GM23248 (cell line): Measurements from ENCODE around the gene USP24. TPM values are rescaled to one million over a fixed set of nuclear protein-coding genes. Genes with fewer than 3 reads are reported as not detected.
"Not testable (repeated sequence)": the region's sequence is repeated elsewhere in the genome, so short reads cannot be mapped to it uniquely, and the experiment has no call there.

Experiments used
- DNase-seq: peaks from one replicate; pipeline ENCODE4 v3.0.0-alpha.2; 2015
- H2AFZ ChIP-seq: fragments of 200-600 bp; sonication (generic); 2 replicates; pipeline ENCODE4 v1.6.1; 2016; ENCODE audit warnings: antibody characterized with exemption
- H3F3A ChIP-seq: fragments of 200-600 bp; sonication (generic); 2 replicates; pipeline ENCODE4 v1.6.1; 2016; ENCODE audit warnings: mild to moderate bottlenecking, antibody characterized with exemption, mixed run types; ENCODE audit not compliant: insufficient read depth
- H3K27ac ChIP-seq: fragments of 200-600 bp; sonication (generic); 2 replicates; pipeline ENCODE4 v1.5.1; 2016; ENCODE audit warnings: mild to moderate bottlenecking
- H3K27me3 ChIP-seq: fragments of 200-600 bp; sonication (generic); replicated peaks from 2 replicates; pipeline ENCODE4 v1.6.1; 2016; ENCODE audit warnings: mild to moderate bottlenecking; ENCODE audit not compliant: insufficient read depth
- H3K36me3 ChIP-seq: fragments of 200-600 bp; sonication (generic); 2 replicates; pipeline ENCODE4 v1.6.1; 2016; ENCODE audit warnings: low read depth, mild to moderate bottlenecking
- H3K4me1 ChIP-seq: fragments of 200-600 bp; sonication (generic); 2 replicates; pipeline ENCODE4 v1.6.1; 2016; ENCODE audit warnings: mild to moderate bottlenecking; ENCODE audit not compliant: insufficient read depth
- H3K4me2 ChIP-seq: fragments of 200-600 bp; sonication (generic); one replicate; pipeline ENCODE4 v1.6.1; 2016; ENCODE audit warnings: mild to moderate bottlenecking; ENCODE audit not compliant: unreplicated experiment
- H3K4me3 ChIP-seq: fragments of 200-600 bp; sonication (generic); 2 replicates; pipeline ENCODE4 v1.5.1; 2016; ENCODE audit warnings: mild to moderate bottlenecking
- H3K79me2 ChIP-seq: fragments of 200-600 bp; sonication (generic); 2 replicates; pipeline ENCODE4 v1.6.1; 2016; ENCODE audit warnings: mild to moderate bottlenecking; ENCODE audit not compliant: insufficient read depth
- H3K9ac ChIP-seq: fragments of 200-600 bp; sonication (generic); 2 replicates; pipeline ENCODE4 v1.6.1; 2016; ENCODE audit warnings: mild to moderate bottlenecking
- H3K9me2 ChIP-seq: fragments of 200-600 bp; sonication (generic); 2 replicates; pipeline ENCODE4 v1.6.1; 2016; ENCODE audit warnings: mixed run types, mild to moderate bottlenecking, moderate library complexity; ENCODE audit not compliant: insufficient read depth
- H3K9me3 ChIP-seq: fragments of 200-600 bp; sonication (generic); one replicate; pipeline ENCODE4 v1.6.1; 2017; ENCODE audit warnings: low read depth
- H4K20me1 ChIP-seq: fragments of 200-600 bp; sonication (generic); 2 replicates; pipeline ENCODE4 v1.6.0; 2016; ENCODE audit not compliant: insufficient read depth
- EZH2 ChIP-seq: fragments of 200-600 bp; sonication (generic); IDR thresholded peaks from 2 replicates; pipeline ENCODE4 v1.6.1; 2018; ENCODE audit warnings: antibody characterized with exemption, mild to moderate bottlenecking; ENCODE audit not compliant: insufficient read depth, poor library complexity, severe bottlenecking
- EZH2phosphoT487 ChIP-seq: fragments of 200-600 bp; sonication (generic); IDR thresholded peaks from 2 replicates; pipeline ENCODE4 v1.6.1; 2018; ENCODE audit warnings: antibody characterized with exemption, moderate library complexity, mild to moderate bottlenecking, low read depth; ENCODE audit not compliant: insufficient read depth
- WGBS, 2 experiments: methylation state at CpG; one replicate each; pipeline ENCODE4 v1.1.6; 2015 to 2017; ENCODE audit warnings: low lambda C conversion rate in 2 of 2, low coverage in 1 of 2; ENCODE audit errors: missing lambda C conversion rate in 2 of 2; 5-methylcytosine and 5-hydroxymethylcytosine counted together
- in situ Hi-C: fragments of 300-500 bp; cut with MboI; formaldehyde crosslinking; loops from 2 replicates; pipeline ENCODE4 v1.15.0; 2020
- polyA plus RNA-seq: library from polyadenylated mRNA; unstranded; fragments of >200 nt; fragmentation: Nextera tagmentation; extraction: Ambion mirVana; gene quantifications from 2 replicates; pipeline ENCODE4 v1.2.1, GENCODE V29; 2016
- total RNA-seq: library from RNA; depleted of rRNA; stranded (reverse); fragments of >200 nt; shearing (Covaris generic); gene quantifications from 2 replicates; pipeline ENCODE4 v1.2.3, GENCODE V29; 2014

The USP24 gene
- total and polyA plus RNA-seq, 2 experiments from 2014 or later: 3.3 to 16.3 TPM

DNA sequence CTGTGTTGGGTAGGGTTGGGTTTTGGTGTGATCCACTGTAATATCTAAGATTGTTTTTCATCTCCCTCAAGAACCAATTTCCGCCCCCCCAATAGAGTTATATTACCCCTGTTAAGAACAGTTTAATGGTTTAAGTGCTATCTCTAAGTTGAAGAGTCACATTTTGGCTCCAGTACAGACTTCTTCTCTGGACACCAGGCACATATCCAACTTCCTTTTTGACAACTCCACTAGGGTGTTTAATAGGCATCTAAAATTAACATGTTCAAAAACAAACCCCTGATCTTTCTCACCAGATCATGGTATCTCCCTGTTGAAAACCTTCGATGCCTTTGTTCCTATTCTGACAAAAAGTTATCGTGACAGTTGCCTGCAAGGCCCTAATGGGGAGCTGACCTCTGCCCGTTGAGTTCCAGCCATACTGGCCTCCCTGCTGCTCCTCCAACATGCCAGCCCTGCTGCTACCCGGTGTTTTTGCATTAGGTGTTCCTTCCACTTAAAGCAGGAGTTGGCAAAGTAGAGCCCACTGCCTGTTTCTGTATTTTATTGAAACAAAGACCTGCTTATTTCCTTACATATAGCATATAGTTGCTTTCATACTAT lies 18.6 kb downstream of the USP24 start:
- in situ Hi-C loops: no loop called here
- Histone ChIP-seq H3K79me2 (peaks cover 98% of the 10 kb centered on the region), H3K9me2 (no peaks in the 10 kb centered on the region), H3K4me1 (peaks cover 10% of the 10 kb centered on the region), H3K4me3 (no peak overlapping the region), H2AFZ (no peak overlapping the region), H3K9me3 (no peaks in the 10 kb centered on the region), H3F3A (peaks cover 7% of the 10 kb centered on the region; the same call in 1 of the 2 replicates), H3K27me3 (no peaks in the 10 kb centered on the region), H3K9ac (no peak overlapping the region), H3K36me3 (no peaks in the 10 kb centered on the region), H3K4me2 (no peak overlapping the region), H4K20me1 (peaks cover 9% of the 10 kb centered on the region; the same call in 1 of the 2 replicates), H3K27ac (no peak overlapping the region)
- TF ChIP-seq EZH2phosphoT487 (no peak), EZH2 (no peak)
- DNase-seq: peak; percentile 24
- WGBS, 2 experiments: 97 to 98% methylated on average over 5 of the region's 5 CpGs

- no peak overlapping the region for H3K4me2 ChIP-seq
- peak overlapping the region; percentile 10; the same call in 1 of the 2 replicates for H3K27ac ChIP-seq
- H2AFZ ChIP-seq: no peak overlapping the region
- no peaks in the 10 kb centered on the region for H3K27me3 ChIP-seq
- peaks cover 14% of the 10 kb centered on the region for H3K4me1 ChIP-seq
- no peak overlapping the region for H3K4me3 ChIP-seq
- 96 to 99% methylated on average over 3 of the region's 3 CpGs for WGBS, 2 experiments
- H3K9me2 ChIP-seq: no peaks in the 10 kb centered on the region
- peak; percentile 69 for DNase-seq
- H3K36me3 ChIP-seq: no peaks in the 10 kb centered on the region
- H3K9ac ChIP-seq: no peak overlapping the region
- peaks cover 7% of the 10 kb centered on the region; the same call in 1 of the 2 replicates for H3F3A ChIP-seq
- peaks cover 5% of the 10 kb centered on the region; the same call in 1 of the 2 replicates for H4K20me1 ChIP-seq
- TF ChIP-seq EZH2 (no peak), EZH2phosphoT487 (no peak)
- H3K79me2 ChIP-seq: peaks cover 99% of the 10 kb centered on the region
- no peaks in the 10 kb centered on the region for H3K9me3 ChIP-seq
- in situ Hi-C loops: no loop called here
Observed at GRCh38 chr1:55195521-55196233, 19.5 kb downstream of the USP24 start.

DNA sequence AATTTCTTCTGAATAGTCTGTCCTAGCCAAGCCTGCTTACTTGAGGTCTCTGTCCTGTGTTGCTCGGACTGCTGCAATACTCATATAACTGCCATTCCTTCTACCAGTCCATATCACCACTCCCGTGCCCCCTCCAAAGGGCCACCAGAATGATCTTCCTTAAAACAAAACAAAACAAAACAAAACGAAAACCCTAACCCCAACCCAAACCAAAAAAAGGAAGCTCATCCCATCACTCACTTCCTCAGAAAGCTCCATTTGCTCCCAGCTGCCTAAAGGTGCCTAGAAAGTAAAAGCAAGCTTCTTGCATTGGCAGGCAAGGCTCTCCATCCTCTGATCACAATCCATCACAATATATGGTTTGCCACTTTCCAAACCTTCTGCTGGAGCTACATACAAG lies 20.3 kb downstream of the USP24 start:
- Histone ChIP-seq H3K79me2 (peaks cover 99% of the 10 kb centered on the region), H3K27ac (no peak overlapping the region), H3F3A (peaks cover 7% of the 10 kb centered on the region; the same call in 1 of the 2 replicates), H3K36me3 (no peaks in the 10 kb centered on the region), H3K9me3 (no peaks in the 10 kb centered on the region), H3K27me3 (no peaks in the 10 kb centered on the region), H2AFZ (no peak overlapping the region), H3K4me1 (peaks cover 14% of the 10 kb centered on the region), H3K9ac (no peak overlapping the region), H3K4me2 (no peak overlapping the region), H3K4me3 (no peak overlapping the region), H4K20me1 (peaks cover 4% of the 10 kb centered on the region; the same call in 1 of the 2 replicates), H3K9me2 (no peaks in the 10 kb centered on the region)
- in situ Hi-C loops: no loop called here
- DNase-seq: no peak
- TF ChIP-seq EZH2phosphoT487 (no peak), EZH2 (no peak)
- WGBS, 2 experiments: 95 to 100% methylated on average over 3 of the region's 3 CpGs

DNA sequence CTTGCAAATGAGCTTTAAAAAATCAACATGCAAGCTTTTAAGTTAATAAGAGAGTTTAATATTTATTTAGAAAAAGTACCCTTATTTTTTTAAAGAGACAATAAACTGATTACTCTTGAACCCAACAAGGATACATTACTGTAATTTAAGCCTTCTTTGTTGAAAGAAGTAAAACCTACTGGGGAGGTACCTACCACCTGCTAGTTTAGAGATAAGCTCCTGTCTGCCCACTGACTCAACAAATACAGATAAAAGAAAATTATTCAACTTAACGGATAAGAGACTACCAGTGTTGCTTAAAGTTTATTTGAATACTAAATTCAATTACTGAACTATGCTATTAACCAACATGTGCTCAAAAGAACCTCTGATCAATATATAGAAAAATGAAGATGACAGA lies 23.1 kb downstream of the USP24 start:
- no peaks in the 10 kb centered on the region for H3K27me3 ChIP-seq
- no peak overlapping the region for H2AFZ ChIP-seq
- peaks cover 5% of the 10 kb centered on the region; the same call in 1 of the 2 replicates for H4K20me1 ChIP-seq
- H3K9ac ChIP-seq: no peak overlapping the region
- no peak for DNase-seq
- 94 to 100% methylated on average over 1 of the region's 1 CpG for WGBS, 2 experiments
- H3K4me1 ChIP-seq: peaks cover 12% of the 10 kb centered on the region
- H3K9me2 ChIP-seq: no peaks in the 10 kb centered on the region
- H3K79me2 ChIP-seq: peaks cover 99% of the 10 kb centered on the region
- H3K27ac ChIP-seq: no peak overlapping the region
- H3K9me3 ChIP-seq: no peaks in the 10 kb centered on the region
- H3K4me2 ChIP-seq: no peak overlapping the region
- in situ Hi-C loops: no loop called here
- H3F3A ChIP-seq: peaks cover 7% of the 10 kb centered on the region; the same call in 1 of the 2 replicates
- no peaks in the 10 kb centered on the region for H3K36me3 ChIP-seq
- TF ChIP-seq EZH2: no peak
- no peak for TF ChIP-seq EZH2phosphoT487
- no peak overlapping the region for H3K4me3 ChIP-seq

DNA sequence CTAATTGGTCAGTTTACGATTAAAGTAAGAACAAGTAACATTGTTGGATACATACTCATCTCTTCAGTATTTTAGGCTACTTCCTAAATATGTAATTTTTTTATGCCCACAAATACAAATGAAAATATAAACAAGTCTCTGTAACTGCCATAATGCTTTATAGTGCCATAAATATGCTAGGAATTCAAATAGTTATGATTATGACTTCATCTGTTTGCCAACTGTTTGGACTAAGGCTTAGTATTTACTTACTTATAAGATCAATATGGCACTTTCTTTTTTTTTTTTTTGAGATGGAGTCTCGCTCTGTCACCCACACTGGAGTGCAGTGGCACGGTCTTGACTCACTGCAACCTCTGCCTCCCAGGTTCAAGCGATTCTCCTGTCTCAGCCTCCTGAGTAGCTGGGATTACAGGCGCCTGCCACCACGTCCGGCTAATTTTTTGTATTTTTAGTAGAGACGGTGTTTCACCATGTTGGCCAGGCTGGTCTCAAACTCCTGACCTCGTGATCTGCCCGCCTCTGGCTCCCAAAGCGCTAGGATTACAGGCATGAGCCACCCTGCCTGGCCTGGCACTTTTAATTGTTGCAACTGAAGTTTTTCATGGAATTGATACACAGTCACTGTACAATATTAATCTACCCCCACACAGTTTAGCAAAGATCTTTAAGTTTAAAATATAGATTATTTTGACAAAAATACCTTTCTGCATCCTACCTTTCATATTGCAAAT lies 23.8 kb downstream of the USP24 start:
- not testable (repeated sequence) for H4K20me1 ChIP-seq
- H3K79me2 ChIP-seq: peaks cover 99% of the 10 kb centered on the region

More for the DNA sequence above, 23.8 kb downstream of the USP24 start:
- H3K4me3 ChIP-seq, H3K9me3 ChIP-seq, H3K36me3 ChIP-seq, H3F3A ChIP-seq, H3K9ac ChIP-seq, in situ Hi-C loops, H3K27ac ChIP-seq, H2AFZ ChIP-seq, H3K27me3 ChIP-seq, H3K9me2 ChIP-seq, H3K4me2 ChIP-seq, H3K4me1 ChIP-seq, DNase-seq: not testable (repeated sequence)
- WGBS, 2 experiments: 76 to 77% methylated on average over 11 of the region's 11 CpGs
